Suprapubic skin (tissue), 4 donors: ENCODE data around the gene CACNA2D3. TPM values are rescaled to one million over a fixed set of nuclear protein-coding genes. Genes with fewer than 3 reads are reported as not detected.

Source experiments
- DNase-seq, 2 donors: peaks; one replicate each; pipeline ENCODE4 v3.0.0-alpha.2; 2019; ENCODE audit warnings: low spot score in 2 of 2
- H3K27ac ChIP-seq: fragments of 200-600 bp; sonication (generic); one replicate; pipeline ENCODE4 v1.5.1; 2019
- H3K27me3 ChIP-seq: fragments of 200-600 bp; sonication (generic); one replicate; pipeline ENCODE4 v1.5.1; 2019
- H3K36me3 ChIP-seq: fragments of 200-600 bp; sonication (generic); one replicate; pipeline ENCODE4 v1.5.1; 2019
- H3K4me1 ChIP-seq: fragments of 200-600 bp; sonication (generic); one replicate; pipeline ENCODE4 v1.5.1; 2019
- H3K4me3 ChIP-seq: fragments of 200-600 bp; sonication (generic); one replicate; pipeline ENCODE4 v1.5.1; 2019; ENCODE audit warnings: mild to moderate bottlenecking
- H3K9me3 ChIP-seq: fragments of 200-600 bp; sonication (generic); one replicate; pipeline ENCODE4 v1.5.1; 2019
- EP300 ChIP-seq: sonication (generic); formaldehyde crosslinking; IDR thresholded peaks from one replicate; pipeline ENCODE4 v1.6.1; 2017; ENCODE audit warnings: antibody characterized with exemption
- POLR2A ChIP-seq, 2 donors: fragments of 450-650 bp; IDR thresholded peaks; one replicate each; pipeline ENCODE4 v1.6.1; 2017; ENCODE audit warnings: antibody characterized with exemption in 2 of 2, mild to moderate bottlenecking in 2 of 2, moderate library complexity in 2 of 2
- POLR2AphosphoS5 ChIP-seq, 3 donors: sonication (generic); formaldehyde crosslinking; IDR thresholded peaks; one replicate each; pipeline ENCODE4 v1.6.1; 2017; ENCODE audit warnings: antibody characterized with exemption in 3 of 3
- WGBS: methylation state at CpG from one replicate; pipeline ENCODE4 v1.1.5; 2018; 5-methylcytosine and 5-hydroxymethylcytosine counted together
- total RNA-seq, 4 donors: library from RNA; depleted of rRNA; stranded (reverse); fragments of >200 nt; gene quantifications; one replicate each; pipeline ENCODE4 v1.1.0, GENCODE V29; 2016
- TF ChIP-seq, protein P1 (sequence below), 2 donors: fragments of 200-600 bp in 1 of 2; fragments of 450-650 bp in 1 of 2; sonication (generic) in 1 of 2; IDR thresholded peaks; one replicate each; pipeline ENCODE4 v1.5.1; 2016 to 2019; ENCODE audit warnings: antibody characterized with exemption in 2 of 2, mild to moderate bottlenecking in 1 of 2, moderate library complexity in 1 of 2

Gene CACNA2D3
- total RNA-seq, 4 donors from 2014 or later = 0.42 to 2.8 (median 0.95) TPM

DNA sequence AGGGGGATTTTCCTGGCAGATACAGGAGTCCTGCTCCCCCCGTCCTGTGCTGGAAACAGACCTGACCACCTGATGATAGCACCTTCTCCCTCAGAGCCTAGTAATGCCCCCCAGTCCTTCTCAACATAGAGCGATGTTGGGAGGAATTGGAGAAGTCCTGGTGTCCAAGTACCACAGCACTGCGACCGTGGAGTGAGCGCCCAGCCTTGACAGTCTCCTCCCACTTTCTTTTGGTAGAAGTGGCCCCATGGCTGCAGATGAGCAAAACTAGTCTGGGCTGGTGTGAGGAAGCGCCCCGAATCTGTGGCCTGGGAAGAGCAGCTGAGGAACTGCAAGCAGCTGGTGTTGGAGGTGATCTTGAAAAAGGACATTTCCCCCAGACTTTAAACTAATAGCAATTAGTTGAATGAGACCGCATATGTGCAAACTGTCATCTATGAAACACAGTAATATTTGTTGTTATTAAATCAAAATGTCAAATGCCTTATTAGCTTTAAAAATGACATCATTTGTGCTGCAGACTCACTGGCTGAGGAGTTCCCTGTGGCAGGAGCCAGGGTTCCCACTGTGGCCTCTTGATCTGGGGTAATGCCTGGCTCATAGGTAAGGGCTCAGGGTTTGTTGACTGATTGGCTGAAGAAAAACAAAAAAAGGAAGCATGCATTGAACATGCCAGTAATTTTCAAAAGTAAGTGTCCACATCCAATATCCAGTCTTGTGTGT, 121.8 kb downstream of the CACNA2D3 start:
- H3K4me3 ChIP-seq = no peak overlapping the region
- no peak for TF ChIP-seq POLR2AphosphoS5 (IDR thresholded peaks at IDR 0.05)
- TF ChIP-seq, protein P1, sequence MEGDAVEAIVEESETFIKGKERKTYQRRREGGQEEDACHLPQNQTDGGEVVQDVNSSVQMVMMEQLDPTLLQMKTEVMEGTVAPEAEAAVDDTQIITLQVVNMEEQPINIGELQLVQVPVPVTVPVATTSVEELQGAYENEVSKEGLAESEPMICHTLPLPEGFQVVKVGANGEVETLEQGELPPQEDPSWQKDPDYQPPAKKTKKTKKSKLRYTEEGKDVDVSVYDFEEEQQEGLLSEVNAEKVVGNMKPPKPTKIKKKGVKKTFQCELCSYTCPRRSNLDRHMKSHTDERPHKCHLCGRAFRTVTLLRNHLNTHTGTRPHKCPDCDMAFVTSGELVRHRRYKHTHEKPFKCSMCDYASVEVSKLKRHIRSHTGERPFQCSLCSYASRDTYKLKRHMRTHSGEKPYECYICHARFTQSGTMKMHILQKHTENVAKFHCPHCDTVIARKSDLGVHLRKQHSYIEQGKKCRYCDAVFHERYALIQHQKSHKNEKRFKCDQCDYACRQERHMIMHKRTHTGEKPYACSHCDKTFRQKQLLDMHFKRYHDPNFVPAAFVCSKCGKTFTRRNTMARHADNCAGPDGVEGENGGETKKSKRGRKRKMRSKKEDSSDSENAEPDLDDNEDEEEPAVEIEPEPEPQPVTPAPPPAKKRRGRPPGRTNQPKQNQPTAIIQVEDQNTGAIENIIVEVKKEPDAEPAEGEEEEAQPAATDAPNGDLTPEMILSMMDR (IDR thresholded peaks at IDR 0.05) = no peak
- TF ChIP-seq POLR2A (IDR thresholded peaks at IDR 0.05) = no peak
- TF ChIP-seq EP300 = no peak
- no peaks in the 10 kb centered on the region for H3K4me1 ChIP-seq
- H3K9me3 ChIP-seq = peaks cover 4% of the 10 kb centered on the region
- peaks cover 3% of the 10 kb centered on the region for H3K27me3 ChIP-seq
- no peak for DNase-seq
- no peaks in the 10 kb centered on the region for H3K36me3 ChIP-seq
- H3K27ac ChIP-seq = no peak overlapping the region
- 83% methylated on average over 7 of the region's 8 CpGs for WGBS

DNA sequence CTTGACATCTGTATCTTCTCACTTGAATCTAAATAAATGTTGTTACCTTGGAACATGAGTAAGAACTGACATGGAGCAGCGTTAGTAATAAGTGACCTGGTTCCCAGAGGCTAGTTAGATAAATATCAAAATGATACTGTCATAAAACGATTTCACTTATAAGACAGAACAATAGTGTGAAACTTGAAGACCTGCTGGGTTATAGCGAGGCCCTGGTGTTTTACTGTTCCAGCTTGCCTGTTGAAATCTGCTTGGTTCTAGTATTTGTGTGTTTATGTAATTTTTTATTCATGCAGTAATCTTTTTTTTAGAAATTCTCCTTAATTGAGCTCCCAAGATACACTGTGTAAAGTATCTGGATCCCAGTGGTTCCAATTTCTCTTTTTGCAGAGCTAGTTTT, 129.4 kb downstream of the CACNA2D3 start:
- 65% methylated on average over 3 of the region's 3 CpGs for WGBS
- peaks cover 4% of the 10 kb centered on the region for H3K27me3 ChIP-seq
- H3K36me3 ChIP-seq = no peaks in the 10 kb centered on the region
- H3K27ac ChIP-seq = no peak overlapping the region
- H3K9me3 ChIP-seq = no peaks in the 10 kb centered on the region
- no peak overlapping the region for H3K4me3 ChIP-seq
- no peak for DNase-seq
- H3K4me1 ChIP-seq = no peaks in the 10 kb centered on the region
- TF ChIP-seq POLR2AphosphoS5 (IDR thresholded peaks at IDR 0.05) (no peak), EP300 (no peak), POLR2A (IDR thresholded peaks at IDR 0.05) (no peak)
- TF ChIP-seq, protein P1 (IDR thresholded peaks at IDR 0.05) = no peak

DNA sequence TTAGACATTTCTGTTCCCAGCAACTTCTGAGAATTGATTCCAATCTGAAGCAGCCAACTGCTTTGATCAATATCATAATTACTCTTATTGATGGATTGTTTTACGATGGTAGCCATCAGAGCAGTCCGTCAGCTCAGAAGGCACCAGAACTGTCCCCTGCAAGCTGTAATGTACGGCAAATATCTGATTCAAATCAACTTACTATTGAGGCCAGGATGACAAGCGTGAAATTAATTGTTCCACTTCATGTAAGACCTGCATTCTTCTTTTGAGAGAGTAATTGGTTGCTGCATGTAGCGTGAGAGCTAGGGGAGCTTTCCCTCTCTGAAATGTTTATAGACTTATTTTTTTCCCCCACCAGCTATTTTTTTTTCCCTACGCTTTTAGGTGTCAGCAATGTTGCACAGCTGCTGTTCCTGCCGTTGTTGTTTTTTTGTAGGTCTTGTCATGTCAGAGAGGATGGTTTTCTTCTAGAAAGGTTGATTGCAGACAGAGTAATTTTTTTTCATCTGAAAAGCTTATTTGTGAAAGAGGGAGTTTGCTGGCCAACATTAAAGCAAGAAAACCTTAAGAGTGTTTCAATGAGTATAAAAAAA, 134.9 kb downstream of the CACNA2D3 start:
- Histone ChIP-seq H3K9me3 (no peaks in the 10 kb centered on the region), H3K4me3 (no peak overlapping the region), H3K27me3 (peaks cover 4% of the 10 kb centered on the region), H3K36me3 (no peaks in the 10 kb centered on the region), H3K27ac (no peak overlapping the region), H3K4me1 (no peaks in the 10 kb centered on the region)
- 54% methylated on average over 7 of the region's 7 CpGs for WGBS
- no peak for TF ChIP-seq EP300
- no peak for TF ChIP-seq POLR2AphosphoS5 (IDR thresholded peaks at IDR 0.05)
- TF ChIP-seq, protein P1 (IDR thresholded peaks at IDR 0.05) = no peak
- TF ChIP-seq POLR2A (IDR thresholded peaks at IDR 0.05) = no peak
- no peak for DNase-seq

DNA sequence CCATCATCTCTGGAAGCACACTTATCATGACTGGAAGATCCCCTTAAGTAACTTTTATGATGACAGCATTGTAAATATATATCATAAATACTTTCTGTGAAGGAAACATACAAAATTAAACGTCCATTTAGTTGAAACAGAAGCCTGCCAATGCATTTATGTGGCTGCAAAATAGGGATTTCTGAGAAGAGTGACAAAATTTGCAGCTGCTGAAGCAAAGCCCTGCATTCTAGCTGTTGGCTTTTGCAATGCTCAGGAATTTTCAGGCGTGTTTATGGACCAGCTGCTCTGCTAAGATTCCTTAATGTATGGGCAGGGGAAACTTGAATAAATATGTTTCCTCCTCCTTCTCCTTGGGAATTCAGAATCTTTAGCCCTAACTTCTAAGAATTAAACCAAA, 137.3 kb downstream of the CACNA2D3 start:
- H3K4me1 ChIP-seq = no peaks in the 10 kb centered on the region
- DNase-seq = no peak
- WGBS = 63% methylated on average over 2 of the region's 2 CpGs

DNA sequence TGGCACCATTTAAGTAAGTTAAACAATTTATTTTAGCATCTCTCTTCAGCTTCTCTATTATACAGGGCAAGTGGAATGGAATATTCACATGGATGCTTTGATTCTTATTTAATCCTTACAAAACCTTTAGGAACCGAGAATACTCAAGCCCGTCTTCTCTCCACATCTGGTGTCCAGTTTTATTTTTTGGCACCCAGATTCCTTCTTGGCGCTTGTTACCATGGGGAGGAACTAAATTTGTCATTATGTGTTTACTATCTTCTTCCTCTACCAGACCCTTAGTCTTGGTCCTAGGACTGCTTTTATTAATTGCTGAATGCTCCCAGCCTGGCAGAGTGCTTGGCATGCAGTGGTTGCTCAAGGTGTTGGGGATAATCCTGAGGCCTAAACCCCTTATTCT, 138.8 kb downstream of the CACNA2D3 start:
- no peak overlapping the region for H3K4me3 ChIP-seq
- no peaks in the 10 kb centered on the region for H3K27me3 ChIP-seq
- DNase-seq = no peak
- 62% methylated on average over 3 of the region's 3 CpGs for WGBS
- H3K36me3 ChIP-seq = no peaks in the 10 kb centered on the region
- TF ChIP-seq EP300 (no peak), POLR2A (IDR thresholded peaks at IDR 0.05) (no peak), POLR2AphosphoS5 (IDR thresholded peaks at IDR 0.05) (no peak)
- TF ChIP-seq, protein P1 (IDR thresholded peaks at IDR 0.05) = no peak
- no peaks in the 10 kb centered on the region for H3K4me1 ChIP-seq
- no peak overlapping the region for H3K27ac ChIP-seq
- H3K9me3 ChIP-seq = no peaks in the 10 kb centered on the region

More for the DNA sequence above, 137.3 kb downstream of the CACNA2D3 start:
- Histone ChIP-seq H3K27me3 (peaks cover 3% of the 10 kb centered on the region), H3K9me3 (no peaks in the 10 kb centered on the region), H3K27ac (no peak overlapping the region), H3K36me3 (no peaks in the 10 kb centered on the region), H3K4me3 (no peak overlapping the region)
- no peak for TF ChIP-seq POLR2AphosphoS5 (IDR thresholded peaks at IDR 0.05)
- no peak for TF ChIP-seq POLR2A (IDR thresholded peaks at IDR 0.05)
- TF ChIP-seq, protein P1 (IDR thresholded peaks at IDR 0.05) = no peak
- no peak for TF ChIP-seq EP300
